HG03064 (cell line): ENCODE measurements around the gene PLXNC1.

Experiments used
- ATAC-seq: cut with Tn5 transposase; IDR thresholded peaks from one replicate; pipeline ENCODE4 v1.9.1; 2021; ENCODE audit warnings: low read depth; ENCODE audit not compliant: unreplicated experiment

PLXNC1 gene

GRCh38 chr12:94178882-94179281 is 30.5 kb downstream of the PLXNC1 start:
- ATAC-seq: no peak

- no peak for ATAC-seq
Measured at GRCh38 chr12:94179723-94180122, 31.3 kb downstream of the PLXNC1 start.

GRCh38 chr12:94180558-94181296 is 32.4 kb downstream of the PLXNC1 start:
- ATAC-seq: no peak

- no peak for ATAC-seq
Measured at GRCh38 chr12:94182986-94183707, 34.8 kb downstream of the PLXNC1 start.

- no peak for ATAC-seq
Measured at GRCh38 chr12:94183708-94184379, 35.5 kb downstream of the PLXNC1 start.

- no peak for ATAC-seq
Measured at GRCh38 chr12:94184995-94185719, 36.8 kb downstream of the PLXNC1 start.

GRCh38 chr12:94185801-94186200 is 37.4 kb downstream of the PLXNC1 start:
- ATAC-seq: no peak

- ATAC-seq: no peak
Measured at GRCh38 chr12:94186278-94187241, 38.2 kb downstream of the PLXNC1 start.

GRCh38 chr12:94187361-94187760 is 39.0 kb downstream of the PLXNC1 start:
- ATAC-seq: no peak

- ATAC-seq: no peak
Measured at GRCh38 chr12:94190623-94191022, 42.2 kb downstream of the PLXNC1 start.

GRCh38 chr12:94191023-94191422 is 42.6 kb downstream of the PLXNC1 start:
- no peak for ATAC-seq

GRCh38 chr12:94191811-94192210 is 43.4 kb downstream of the PLXNC1 start:
- no peak for ATAC-seq

- ATAC-seq: no peak
Measured at GRCh38 chr12:94192506-94192905, 44.1 kb downstream of the PLXNC1 start.

- no peak for ATAC-seq
Measured at GRCh38 chr12:94193168-94193567, 44.8 kb downstream of the PLXNC1 start.

GRCh38 chr12:94195483-94195882 is 47.1 kb downstream of the PLXNC1 start:
- no peak for ATAC-seq

GRCh38 chr12:94198469-94198868 is 50.1 kb downstream of the PLXNC1 start:
- no peak for ATAC-seq

- ATAC-seq: no peak
Measured at GRCh38 chr12:94198872-94199271, 50.5 kb downstream of the PLXNC1 start.

- no peak for ATAC-seq
Measured at GRCh38 chr12:94200069-94200468, 51.7 kb downstream of the PLXNC1 start.

- no peak for ATAC-seq
Measured at GRCh38 chr12:94200695-94201094, 52.3 kb downstream of the PLXNC1 start.
